Activated T-cell treated with anti-CD3 and anti-CD28 coated beads for 1 hour (primary cell): ENCODE data around the gene C11orf52.
A peak's percentile ranks its signal among the peaks of the same experiment; 100 is the strongest.
"Not testable (repeated sequence)": the region's sequence is repeated elsewhere in the genome, so short reads cannot be mapped to it uniquely, and the experiment has no call there.

ENCODE experiments used
- DNase-seq: peaks from one replicate; pipeline ENCODE4 v3.0.0-alpha.2; 2020; ENCODE audit warnings: low read depth

Gene C11orf52, protein sequence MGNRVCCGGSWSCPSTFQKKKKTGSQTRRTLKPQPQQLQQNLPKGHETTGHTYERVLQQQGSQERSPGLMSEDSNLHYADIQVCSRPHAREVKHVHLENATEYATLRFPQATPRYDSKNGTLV

DNA sequence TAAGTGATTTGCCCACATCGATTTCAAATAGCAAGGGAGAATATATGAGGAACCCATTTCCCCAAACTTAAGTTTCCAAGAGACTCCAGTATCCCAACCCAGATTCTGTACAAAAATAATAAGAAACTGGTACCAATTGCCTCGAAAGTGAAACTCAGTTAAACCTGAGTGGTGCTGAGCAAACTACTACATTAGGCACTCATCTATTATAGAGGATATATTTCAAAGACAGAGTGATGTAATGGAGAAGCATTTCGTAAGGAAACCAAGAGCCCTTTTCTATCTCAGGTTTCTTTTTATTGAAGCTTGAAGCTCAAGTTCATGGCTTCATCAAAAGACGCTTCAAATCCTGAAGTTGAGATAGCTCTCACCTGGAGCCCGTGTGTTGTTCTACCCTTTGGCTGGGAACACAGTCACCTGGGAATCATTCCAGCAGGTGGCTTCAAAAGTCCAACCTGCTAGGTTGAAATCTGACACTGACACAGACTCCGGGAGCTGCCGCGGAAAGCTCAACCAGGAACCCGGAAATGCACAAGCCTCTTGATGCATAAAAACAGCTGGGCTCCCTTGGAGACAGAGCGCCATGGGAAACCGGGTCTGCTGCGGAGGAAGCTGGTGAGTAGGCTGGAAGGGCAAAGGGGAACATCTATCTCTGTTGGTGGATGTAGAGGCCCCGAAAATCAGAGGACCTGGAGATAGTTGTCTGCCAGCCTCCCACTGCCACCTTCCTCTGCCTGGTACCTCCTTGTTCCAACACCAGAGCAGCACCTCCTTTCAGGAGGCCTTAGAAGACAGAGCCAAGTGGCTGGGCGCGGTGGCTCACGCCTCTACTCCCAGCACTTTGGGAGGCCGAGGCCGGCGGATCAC, at the start of gene C11orf52:
C11orf52 (plus strand) TSS at position 524 of the 867 bp plus-strand sequence; CDS start at position 584, 60 bp downstream.
- no peak for DNase-seq

DNA sequence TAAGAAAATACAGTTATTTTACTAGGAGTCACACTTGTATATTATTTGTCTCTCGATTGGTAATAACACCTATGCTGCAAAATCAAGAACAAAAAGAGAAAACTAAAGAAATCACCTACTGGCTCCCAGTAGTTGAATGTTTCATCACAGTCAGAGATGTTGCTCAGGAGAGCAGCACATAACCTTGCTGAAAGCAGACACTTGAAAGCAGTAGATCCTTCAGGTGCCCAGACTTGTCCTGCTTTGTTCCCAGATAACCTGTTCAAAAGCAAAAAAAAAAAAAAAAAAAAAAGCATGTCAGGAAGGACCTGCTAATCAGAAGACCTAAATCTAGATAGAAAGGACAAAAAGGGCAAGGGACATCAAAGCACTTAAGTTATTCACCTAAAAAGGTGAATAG, 48.6 kb upstream of the C11orf52 start:
- no peak for DNase-seq

DNA sequence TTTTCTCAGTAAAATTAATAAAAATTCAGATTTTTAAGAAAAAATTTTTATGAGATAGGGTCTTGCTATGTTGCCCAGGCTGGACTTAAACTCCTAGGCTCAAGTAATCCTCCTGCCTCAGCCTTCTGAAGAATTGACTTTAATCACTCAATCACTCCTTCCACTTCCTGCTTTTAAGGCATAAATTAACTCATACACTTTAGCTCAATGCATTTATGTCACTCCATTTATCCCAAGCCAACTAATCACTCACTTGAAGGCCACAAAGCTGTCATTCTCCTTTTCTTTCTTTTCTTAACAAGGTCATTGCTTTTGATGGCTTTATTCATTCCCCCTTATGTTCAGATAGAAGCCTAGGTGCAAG, 48.2 kb upstream of the C11orf52 start:
- DNase-seq = no peak

DNA sequence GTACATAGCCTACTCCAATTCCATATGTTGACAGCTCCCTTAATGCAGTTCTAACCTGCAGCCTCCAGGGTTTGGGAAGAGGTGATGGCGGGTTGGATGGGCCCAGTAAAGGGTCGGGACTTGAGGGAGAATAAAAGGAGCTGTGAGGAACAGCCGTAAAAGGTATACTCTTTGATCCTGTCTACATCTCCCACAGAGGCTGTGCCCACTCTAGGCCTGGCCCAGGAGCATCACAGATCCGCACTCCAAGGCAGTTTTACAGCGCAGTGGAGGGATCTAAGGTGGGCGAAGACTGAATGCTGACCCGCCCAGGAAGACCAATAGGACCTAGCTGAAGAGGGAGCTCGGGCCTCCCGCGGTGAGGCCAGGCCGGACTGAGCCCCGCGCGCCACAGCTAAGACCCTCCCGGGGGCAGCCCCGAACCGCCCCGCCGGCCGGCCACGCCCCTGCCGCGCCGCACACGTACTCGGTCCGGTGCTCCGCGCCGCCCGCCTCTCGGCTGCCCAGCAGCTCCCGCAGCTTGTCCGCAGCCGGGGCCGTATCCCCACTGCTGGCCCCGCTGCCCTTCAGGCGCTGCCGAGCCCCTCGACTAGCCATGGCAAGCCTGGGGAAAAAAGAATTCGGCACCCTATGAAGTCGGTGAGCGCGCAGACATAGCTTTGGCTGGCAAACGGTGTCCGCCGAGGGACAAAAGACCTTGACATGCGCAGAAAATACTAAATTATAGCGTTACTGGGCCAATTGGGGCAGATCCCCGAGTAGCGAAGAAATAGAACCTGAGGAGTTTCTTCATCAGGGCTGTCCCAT, 47.6 kb upstream of the C11orf52 start, which contains the start of gene ALG9:
ALG9 (minus strand) TSS at position 696 of the 807 bp plus-strand sequence; CDS start at position 597, 99 bp downstream.
- DNase-seq = peak; percentile 87

DNA sequence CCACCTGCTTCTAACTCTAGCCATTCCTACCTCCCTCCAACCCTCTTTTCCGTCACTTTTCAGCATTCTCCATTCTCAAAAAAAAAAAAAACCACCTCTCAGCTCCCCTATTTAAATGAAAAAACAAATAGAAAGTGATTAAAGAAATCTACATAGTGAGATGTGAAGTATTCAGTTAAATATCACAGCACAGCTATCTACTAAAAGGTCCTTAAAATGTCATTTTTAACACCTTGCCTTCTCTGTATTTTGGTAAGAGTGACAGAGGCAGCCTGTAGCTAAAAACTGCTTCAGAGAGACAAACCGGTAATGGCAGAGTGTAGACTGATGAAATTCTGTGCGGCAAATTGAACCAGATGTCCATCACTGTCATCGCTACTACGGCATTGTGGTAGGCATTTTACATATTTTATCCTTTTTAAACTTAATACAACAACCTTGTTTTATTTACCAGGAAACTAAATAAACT, 47.0 kb upstream of the C11orf52 start:
- DNase-seq = no peak

DNA sequence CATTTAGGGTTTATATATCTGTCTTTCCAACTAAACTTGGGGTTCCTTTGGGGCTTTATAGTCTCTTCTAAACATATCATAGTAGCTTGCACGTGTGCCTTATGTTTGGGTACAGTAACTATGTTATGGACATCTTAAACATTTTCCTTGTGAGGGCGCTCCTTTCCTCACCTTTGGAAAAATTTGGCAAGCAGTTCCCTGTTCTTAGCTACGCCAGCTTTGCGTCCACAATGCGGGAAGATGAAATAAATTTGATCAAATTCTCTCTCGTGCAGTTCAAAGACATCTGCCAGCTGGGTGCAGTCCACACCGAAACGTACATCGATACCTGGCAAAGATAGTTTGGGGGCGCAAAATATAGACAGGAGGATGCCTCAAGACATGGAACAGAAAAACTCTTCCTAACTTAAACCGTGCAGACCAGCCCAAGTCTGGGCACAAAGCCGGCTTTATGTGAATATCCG, 40.3 kb upstream of the C11orf52 start:
- no peak for DNase-seq

DNA sequence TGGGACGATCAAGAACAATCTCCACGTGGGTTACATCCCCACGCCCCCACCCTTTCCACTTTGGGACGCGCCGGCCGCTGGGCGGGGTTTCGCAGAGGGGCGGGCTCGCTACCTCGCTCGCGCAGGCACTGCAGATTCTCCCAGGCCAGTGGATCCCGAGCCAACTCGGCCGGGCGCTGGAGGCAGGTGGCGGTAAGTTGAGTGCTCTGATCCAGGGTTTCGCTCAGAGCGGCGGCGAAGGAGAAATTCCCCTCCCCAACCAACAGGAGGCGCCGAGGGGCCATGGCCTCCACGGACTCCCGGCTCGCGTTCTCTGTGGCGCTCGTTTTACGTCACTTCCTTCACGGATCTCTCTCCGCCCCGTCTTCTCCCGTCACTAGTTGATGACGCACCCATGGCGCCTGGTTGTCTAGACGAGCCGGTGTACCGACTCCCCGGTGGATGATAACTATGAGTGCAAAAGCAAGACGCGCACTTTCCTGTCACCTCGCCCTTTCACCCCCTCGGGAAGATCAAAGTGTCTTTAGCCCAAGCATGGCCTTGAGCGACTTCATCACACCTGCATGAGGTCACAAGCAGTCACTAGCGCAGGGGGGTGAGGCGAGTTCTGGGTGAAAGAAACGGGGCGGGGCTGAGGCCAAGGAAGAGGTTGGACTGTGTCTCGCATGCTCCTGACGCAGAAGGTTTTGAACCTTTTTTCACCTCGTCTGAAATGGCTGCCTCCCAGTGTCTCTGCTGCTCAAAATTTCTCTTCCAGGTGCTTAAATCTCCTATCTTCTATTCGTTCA, 39.7 kb upstream of the C11orf52 start, which contains the start of the genes CFAP68 and FDXACB1:
CFAP68 (plus strand) TSS at position 693 of the 788 bp plus-strand sequence; CDS start at position 713, 20 bp downstream.
FDXACB1 (minus strand) TSS at position 317 of the 788 bp plus-strand sequence; CDS start at position 284, 33 bp downstream.
- peak; percentile 91 for DNase-seq

DNA sequence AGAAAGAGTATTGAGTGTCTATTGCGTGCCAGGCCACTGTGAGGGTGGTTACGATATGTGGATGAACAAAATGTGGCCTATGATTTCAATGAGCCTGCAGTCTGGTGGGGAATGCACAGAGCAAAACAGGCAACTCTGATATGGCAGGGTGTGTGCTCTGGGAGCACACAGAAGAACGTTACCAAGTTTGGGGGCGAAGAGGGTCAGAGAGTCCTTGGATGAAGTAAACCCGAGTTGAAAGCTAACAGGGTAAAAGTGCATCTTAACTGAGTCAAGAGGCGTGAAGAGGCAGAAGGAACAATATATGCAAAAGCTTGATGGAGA, 39.1 kb upstream of the C11orf52 start:
- DNase-seq = no peak

DNA sequence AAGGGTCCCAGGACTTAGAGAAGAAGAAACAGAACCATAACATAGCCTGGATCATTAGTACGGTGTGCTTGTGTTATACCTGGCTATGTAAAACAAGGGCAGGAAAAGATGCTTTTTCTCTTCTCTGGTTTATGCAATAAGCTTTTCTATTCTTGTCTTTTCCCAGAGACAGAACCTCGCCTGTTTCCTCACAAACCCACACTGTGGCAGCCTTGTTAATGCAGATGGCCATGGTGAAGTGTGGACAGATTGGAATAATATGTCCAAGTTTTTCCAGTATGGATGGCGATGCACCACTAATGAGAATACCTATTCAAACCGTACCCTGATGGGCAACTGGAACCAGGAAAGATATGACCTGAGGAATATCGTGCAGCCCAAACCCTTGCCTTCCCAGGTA, 36.5 kb upstream of the C11orf52 start:
- no peak for DNase-seq

DNA sequence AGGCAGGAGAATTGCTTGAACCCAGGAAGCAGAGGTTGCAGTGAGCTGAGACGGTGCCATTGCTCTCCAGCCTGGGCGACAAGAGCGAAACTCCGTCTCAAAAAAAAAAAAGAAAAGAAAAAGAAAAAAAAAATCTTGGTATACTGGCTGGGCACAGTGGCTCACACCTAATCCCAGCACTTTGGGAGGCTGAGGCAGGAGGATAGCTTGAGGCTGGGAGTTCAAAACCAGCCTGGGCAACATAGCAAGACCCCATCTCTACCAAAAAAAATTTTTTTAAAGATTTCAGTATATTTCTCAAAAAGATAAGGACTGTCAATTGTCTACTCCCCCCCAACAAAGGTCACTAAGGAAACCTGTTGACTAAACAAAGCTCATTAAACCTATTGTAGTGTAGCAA, 33.7 kb upstream of the C11orf52 start:
- DNase-seq = not testable (repeated sequence)

DNA sequence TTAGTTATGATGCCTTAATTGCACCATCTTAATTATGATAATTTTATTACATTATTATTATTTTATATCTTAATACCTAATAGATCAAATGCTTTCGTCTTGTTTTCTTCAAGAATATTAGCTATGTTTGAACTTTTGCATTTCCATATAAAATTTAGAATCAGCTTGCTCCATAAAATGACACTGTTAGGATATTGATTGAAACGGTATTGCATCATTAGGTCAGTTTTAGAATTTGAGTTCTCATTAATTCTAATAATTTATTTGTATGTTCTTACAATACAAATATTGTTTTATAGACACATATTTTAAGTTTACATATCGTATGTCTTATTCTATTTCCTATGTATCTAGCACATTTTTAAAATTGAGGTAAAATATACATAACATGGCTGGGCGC, 32.7 kb upstream of the C11orf52 start:
- DNase-seq = no peak

DNA sequence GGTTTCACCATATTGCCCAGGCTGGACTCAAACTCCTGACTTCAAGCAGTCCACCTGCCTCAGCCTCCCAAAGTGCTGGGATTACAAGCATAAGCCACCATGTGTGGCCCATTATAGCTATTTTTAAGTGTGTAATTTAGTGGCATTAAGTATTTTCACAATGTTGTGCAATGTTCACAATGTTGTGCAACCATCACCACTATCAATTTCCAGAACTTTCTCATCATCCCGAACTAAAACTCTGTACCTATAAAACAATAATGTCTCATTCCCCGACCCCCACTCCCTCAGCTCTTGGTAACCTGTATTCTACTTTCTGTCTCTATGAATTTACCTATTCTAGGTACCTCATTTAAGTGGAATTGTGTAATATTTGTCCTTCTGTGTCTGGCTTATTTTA, 31.9 kb upstream of the C11orf52 start:
- no peak for DNase-seq

DNA sequence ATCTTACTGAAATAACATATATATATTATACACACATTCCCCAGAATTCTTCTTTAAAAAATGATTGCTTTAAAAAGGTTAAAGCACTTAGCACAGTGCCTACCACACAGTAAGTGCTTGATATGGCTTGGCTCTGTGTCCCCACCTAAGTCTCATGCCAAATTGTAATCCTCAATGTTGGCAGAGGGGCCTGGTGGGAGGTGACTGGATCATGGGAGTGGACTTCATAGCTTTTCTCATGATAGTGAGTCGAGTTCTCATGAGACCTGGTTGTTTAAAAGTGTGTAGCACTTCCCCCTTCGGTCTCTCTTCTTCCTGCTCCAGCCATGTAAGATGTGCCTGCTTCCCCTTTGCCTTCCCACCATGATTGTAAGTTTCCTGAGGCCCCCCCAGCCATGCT, 13.3 kb upstream of the C11orf52 start:
- DNase-seq = no peak

DNA sequence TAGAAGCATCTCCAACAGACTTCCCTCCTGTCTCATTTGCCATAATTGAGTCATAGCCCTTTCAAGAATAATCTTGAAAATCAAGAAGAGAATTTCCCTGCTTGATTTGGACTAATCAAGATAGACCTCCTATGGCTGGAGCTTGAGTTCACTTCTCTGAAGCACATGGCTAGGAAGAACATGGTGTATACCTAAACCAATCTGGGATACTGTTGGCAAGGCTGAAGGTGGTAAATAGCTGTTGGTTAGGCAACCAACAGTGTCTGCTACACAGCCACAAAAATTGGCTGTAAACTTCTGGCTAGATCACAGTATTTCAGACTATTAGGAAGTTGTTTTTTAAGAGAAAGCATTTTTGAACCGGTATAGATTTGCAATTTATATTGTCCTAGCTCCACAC, 12.0 kb upstream of the C11orf52 start:
- no peak for DNase-seq

DNA sequence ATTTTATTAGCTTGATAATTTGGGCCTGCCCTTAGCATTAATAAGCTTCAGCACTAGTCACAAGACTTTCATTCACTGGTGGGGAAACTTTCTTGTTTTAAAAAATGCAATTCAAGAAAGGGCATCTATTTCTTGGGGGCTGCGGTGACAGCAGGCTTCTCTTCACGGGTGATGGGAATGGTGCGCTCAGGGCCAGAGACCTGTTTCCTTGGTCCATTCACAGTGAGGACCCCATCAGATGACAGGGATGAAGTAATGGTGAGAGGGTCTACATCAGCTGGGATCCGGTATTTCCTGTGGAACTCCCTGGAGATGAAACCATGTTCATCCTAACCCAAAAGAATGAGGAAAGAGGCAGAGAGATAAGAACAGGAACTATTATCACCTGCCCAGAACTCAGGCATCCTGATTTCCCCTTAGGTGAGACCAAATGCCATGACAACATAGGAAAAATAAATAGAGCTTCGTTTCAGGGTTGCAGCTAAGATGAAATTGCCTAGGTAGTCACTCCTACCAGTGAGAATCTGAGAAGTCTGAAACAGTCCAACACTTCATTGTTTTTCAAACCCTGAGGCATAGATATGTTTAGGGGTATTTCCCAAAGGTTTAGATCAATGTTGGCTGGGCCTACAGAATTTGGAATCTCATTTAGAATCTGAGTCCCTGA, 9.9 kb upstream of the C11orf52 start:
- DNase-seq = no peak

DNA sequence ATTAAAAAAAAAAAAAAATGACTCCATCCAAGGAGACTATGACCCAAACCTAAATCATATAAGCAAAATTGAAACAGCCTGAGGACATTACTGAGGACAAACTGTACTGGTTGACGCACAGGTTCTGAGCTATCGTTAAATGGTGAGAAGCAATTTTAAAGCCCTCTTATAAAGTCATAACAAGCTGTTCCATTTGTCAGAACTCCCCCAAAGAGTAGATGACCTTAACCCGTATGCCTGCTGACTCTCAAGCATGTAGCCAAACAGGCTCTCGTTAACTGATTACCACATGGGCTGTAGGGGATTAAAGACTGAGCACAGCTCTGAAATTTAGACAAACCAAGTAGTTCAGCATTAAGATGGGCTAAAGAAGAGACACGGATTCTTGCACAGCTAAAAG, 9.3 kb upstream of the C11orf52 start:
- no peak for DNase-seq

DNA sequence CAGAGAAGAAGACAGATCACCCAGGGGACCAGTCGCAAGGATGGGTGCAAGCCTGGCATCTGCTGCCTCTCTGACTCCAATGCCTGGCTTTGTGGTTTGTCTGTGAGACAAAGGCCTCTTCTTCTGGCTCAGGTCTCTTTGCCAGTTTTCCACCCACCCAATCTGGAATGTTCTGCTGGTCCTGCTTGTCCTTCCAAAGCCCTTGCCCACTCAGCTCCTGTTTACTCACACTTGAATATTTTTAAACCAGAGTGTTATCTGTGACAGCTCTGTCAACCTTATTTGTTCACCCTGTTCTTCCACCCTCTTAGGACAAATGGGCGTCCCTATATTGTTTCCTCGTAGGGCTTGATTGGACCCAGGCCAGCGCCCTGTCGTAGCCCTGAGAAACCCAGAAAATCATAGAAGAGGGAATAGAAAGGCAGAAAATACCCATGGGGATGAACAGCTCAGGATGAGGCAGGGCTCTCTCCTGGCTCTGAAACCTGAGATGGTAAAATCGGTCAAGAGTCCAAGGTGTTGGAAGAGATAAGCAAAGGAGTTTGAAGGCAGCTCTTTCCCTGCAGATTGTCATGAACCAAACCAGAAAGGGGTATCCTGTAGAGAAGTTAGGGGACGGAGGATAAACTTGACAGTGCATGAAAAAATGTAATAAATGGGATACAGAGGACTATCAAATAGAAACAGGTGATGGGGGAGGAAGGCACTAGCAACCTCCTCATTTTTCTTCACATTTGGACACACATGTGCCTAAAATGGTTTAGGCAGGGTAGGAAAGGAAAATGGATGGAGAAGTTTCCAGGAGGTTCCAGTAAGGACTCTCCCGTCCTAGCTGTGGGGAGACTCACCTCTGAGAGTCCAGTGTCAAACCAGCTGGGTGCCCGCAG, 7.8 kb upstream of the C11orf52 start:
- DNase-seq = no peak

DNA sequence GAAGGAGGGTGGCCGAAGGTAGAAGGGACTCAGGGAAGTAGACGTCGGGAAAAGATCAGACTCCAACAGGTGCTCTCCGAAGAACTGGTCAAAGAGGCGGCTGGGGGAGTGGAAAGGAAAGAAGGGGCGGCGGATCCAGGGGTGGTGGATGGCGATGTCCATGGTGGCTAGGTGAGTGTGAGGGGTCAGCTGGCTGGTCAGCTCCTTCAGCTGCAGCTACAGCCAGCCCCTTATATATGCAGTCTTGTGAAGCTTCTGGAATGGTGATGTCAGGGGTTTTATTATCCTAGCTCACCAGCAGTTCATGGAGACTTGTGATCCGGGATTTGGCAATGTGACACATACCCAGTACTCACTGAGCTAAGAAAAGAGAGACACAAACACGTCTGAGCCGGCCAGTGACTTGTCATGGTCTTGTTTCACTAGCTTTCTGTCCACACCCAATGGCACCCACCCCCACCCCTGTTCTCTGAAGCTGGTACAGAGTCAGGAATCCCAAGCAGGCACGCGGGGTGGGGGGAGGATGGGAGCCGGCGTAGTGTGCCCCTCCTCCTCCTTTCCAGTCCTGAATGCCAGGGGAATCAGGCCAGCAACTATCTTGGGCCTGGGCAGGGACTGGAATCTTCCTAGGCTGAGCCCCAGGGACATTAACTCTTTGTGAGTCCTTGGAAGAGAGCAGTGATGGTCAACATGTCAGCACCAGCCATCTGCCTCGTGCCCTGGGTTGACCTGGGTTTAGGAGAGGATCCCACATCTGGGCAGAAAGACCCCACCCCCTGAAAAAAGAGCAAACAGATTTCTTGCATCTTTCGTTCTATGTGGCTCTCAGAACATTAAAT, 6.9 kb upstream of the C11orf52 start, which contains the start of gene CRYAB:
CRYAB (minus strand) TSS at position 208 of the 839 bp plus-strand sequence; CDS start at position 162, 46 bp downstream.
- DNase-seq = no peak

DNA sequence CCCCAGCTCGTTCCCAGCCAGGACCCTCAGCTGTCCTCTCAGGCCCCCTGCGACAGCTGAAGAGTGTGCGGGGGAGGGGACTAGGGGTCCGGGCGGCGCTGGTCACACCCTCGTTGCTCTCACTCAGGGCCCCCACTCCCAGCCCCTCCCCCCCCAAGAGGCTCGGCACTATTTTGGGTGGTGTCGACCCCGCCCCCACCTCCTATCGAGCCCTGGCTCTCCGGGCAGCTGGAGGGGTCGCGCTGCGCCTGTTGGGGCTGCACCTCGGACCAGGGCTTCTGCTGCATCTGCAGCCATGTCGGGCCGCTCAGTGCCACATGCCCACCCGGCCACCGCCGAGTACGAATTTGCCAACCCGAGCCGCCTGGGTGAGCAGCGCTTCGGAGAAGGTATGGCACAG, 6.2 kb upstream of the C11orf52 start, which contains the start of gene HSPB2:
HSPB2 (plus strand) TSS at position 200 of the 400 bp plus-strand sequence; CDS start at position 296, 96 bp downstream.
- DNase-seq = no peak
